Activated CD8-positive, alpha-beta memory T cell treated with anti-CD3 and anti-CD28 coated beads, Interleukin-2, amount 50 U/mL, for 1 hour (primary cell): ENCODE measurements around the gene GATD1.

Experiments
- DNase-seq: peaks from one replicate; pipeline ENCODE4 v3.0.0-alpha.2; 2020; ENCODE audit errors: extremely low read depth

GATD1 gene

DNA sequence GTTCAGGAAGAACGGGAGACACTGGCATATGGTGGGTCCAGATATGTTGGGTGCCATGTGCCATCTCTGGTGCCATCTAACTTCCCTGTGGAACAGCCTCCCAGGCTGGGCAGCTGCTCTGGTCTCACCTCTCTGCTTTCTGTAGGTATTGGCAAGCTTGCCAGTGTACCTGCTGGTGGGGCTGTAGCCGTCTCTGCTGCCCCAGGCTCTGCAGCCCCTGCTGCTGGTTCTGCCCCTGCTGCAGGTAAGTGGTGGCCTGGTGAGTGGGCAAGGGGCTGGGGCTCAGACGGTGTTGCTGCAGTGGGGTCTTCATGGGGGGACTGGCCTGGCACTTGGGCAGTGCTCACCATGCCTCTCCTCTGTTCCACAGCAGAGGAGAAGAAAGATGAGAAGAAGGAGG is 35.1 kb upstream of the GATD1 start:
- DNase-seq = no peak

DNA sequence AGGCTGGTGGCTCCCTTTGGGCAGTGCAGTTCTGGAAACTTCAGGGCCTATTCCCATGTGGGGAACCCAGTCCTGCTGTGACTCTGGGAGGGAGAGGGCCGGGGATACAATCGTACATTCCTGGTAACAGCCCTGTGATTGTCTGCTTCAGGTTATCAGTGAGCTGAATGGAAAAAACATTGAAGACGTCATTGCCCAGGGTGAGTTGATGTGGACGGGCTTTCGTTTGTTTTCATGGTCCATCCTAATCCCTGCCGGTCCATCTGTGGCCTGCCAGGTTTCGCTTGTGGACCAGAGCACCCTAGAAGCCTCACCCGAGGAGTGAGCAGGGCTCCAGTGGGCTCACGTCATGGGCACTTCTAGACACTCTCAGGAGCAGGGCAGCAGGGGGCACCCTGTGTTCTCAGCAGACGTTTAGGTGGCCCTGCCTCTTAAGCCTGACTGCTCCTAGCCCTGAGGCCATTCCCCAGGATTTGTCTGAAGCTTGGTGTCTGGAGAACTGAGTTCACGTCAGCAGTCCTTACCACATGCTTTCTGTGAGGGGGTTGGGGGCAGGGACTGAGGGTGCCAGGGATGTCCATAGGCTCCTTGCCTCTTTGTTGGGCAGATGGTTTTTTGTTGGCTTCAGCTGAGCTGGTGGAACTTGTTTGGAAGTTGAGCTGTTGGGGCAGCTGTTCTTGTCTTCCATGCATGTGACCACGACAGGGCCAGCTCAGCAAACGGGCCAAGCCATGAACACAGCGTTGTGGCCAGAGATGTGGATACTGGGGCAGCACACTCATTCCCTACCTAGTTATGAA is 34.4 kb upstream of the GATD1 start:
- DNase-seq = no peak

DNA sequence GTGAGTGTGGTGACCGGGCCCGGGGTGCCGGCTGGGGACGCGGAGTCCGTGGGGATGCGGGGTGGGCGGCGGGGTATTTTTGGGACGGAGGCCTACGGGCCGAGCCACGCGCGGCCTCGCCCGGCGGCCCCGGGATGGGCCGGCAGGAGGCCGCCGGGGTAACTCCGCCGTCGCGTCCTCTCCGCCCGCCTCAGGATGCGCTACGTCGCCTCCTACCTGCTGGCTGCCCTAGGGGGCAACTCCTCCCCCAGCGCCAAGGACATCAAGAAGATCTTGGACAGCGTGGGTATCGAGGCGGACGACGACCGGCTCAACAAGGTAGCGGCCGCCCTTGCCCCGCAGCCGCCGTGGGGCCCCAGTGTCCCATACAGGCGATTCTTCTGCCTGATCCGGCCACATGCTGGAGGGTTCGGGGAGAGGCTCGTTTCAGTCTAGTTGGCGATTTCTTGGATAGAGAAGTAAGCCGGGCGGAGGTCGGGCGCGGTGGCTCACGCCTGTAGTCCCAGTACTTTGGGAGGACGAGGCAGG is 32.8 kb upstream of the GATD1 start:
- no peak for DNase-seq

DNA sequence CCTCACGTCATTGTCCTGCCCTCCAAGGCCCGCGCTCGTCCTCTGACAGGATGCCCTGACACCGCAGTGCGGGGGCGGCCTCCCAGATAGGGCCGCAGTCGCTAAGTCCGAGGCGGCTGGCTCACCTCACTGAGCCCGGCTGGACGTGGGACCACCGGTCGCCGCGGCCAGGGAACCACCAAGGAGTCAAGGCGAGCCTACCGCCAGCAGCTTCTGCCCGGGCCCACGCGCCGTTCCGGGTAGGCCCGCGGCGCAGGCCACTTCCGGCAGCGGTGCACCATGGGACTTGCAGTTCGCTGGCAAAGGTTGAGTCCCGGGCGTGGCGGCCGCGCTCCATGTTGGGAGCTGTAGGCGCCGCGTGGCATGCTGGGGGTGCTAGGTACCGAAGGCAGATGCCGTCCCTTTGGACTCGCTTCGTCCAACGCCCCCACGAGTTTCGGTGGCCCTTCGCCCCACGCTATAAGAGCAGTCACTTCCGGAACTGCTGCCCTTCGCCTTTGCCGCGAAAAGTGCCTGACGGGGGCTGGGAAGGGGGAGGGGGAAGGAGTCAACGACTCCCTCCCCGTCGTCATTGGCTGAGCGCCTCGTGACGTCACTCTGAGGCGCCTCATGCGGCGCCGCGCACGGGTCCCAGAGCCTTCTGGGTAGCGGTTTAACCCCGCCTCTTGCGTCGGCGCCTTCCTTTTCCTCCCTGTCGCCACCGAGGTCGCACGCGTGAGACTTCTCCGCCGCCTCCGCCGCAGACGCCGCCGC is 32.2 kb upstream of the GATD1 start, which contains the start of gene RPLP2:
Gene RPLP2 (plus strand): TSS at position 681 of the 753 bp plus-strand sequence. CDS start 268 bp downstream, outside the sequence.
- peak; percentile 90 for DNase-seq

DNA sequence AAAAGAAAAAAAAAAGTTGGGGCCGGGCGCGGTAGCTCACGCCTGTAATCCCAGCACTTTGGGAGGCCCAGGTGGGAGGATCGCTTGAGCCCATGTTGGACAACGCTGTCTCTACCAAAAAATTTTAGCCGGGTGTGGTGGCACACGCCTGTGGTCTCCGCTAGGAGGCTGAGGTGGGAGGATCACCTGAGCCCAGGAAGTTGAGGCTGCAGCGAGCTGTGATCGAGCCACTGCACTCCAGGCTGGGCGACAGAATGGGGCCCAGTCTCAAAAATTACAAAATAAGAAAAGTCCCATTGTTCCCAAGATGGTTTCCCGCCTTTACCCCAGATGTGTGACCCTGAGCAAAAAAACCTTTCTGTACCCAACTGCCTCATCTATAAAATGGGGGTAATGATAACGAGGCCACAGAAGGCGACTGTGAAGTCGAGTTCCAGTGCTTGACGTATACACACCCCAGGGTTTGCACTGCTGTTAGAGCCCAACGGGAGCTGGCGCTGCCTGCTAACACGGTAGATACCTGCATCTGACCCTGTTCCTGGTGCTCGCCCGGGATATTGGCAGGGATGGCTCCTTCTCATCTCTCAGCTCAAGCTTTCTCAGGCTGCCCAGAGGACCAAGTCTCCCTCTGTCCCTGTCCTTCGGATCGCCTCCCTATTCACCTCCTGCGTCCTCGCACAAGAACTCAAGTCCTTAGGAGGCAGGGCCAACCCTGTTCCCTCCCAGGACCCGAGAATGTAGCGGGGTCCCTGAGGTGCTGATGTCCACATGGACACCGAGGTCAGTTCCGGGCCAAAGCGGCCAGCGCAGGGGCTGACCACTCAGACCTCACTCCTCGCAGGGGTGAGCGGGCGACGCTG is 31.4 kb upstream of the GATD1 start:
- DNase-seq = no peak

DNA sequence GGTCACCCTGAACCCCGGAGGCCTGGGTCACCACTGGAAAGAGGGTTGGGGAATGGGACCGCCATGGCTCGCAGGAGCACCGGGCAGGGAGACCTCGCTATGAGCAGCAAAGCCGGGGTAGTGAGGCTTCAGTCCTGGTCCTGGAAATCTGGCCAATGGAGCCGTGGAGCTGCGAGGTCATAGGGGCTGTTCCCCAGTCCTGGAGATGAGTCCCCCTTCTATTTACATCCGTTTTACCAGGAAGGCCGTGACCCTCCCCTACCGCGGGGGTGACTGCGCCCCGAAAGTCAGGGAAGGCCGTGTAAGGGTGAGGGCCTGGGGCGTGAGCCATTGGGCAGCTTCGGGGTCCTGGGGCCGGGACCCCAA is 27.3 kb upstream of the GATD1 start:
- no peak for DNase-seq

DNA sequence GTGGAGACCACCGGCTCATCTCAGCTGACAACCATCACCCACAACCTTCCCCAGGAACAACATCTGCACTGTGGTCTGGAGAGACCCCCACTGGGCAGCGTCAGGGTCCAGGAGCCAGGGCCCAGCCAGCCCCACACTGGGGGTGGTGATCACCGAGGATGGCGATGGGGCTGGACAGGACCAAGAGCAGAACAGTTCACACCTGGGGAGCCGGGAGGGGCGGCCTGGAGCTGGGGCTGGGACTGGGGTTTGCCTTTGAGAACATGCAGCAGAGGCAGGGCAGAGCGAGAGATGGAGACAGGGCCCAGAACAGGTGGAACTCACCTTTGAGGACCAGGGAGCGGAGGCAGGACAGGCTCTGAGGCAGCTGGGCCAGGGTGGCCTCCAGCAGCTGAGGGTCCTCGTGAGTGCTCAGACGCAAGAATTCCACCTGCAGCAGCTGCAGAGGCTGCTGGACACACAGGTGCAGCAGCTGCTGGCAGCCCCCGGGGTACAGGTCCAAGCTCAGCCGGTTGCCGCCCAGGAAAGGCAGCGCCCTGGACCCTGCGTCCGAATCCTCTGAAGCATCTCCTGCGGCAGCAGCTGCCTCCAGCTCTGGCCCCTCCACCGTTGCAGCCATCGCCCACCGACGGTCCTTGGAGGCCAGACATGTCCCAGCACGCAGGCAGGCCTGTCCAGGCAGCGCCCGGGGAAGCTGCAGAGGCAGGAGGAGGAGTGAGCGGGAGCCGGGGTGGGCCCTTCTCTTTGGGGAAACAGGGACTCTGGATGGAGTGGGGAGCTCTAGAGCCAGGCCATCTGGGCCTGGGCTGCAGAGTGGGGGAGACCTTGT is 26.7 kb upstream of the GATD1 start:
- no peak for DNase-seq

DNA sequence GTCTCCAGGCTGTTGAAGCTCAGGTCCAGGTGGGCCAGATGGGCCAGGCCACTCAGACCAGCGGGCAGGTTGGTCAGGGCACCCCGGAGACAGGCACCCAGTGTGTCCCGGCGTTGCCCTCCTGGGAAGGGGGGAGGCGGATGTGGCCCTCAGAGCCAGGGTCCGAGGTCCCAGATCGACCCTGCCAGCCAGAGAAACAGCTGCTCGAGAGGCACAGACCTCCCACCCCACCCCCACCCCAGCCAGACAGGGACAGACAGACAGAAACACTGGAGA is 26.1 kb upstream of the GATD1 start:
- DNase-seq = no peak

DNA sequence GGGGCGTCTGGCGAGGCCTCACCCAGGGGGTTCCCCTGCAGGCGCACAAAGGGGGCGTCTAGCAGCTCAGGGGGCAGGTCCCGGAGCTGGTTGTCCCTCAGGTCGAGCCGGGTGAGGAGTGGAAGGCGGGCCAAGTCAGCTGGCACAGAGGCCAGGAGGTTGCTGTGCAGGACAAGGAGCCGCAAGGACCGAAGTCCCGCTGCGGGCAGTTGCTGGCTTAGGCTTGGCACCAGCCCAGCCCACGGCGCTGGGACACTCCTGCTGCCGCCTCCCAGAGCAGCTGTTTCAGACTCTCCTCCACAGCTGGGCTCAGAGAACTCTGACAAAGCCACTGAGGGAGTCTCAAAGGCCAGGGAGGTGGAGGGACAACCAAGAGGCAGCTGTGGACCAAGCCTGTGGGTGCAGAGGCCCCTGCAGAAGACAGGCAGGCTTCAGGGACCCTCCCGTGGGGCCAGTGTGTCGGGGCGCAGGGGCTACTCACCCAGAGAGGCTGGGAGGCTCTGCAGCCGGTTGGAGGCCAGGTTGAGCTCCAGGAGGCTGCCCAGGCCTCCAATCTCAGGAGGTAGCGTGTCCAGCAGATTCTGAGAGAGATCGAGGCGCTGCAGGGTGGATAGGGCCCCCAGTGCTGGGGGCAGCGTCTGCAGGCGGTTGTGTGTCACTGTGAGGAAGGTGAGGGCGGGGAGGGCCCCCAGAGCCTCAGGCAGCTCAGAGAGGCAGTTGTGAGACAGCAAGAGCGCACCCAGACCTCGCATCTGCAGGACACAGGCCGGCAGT is 25.6 kb upstream of the GATD1 start:
- DNase-seq = no peak

DNA sequence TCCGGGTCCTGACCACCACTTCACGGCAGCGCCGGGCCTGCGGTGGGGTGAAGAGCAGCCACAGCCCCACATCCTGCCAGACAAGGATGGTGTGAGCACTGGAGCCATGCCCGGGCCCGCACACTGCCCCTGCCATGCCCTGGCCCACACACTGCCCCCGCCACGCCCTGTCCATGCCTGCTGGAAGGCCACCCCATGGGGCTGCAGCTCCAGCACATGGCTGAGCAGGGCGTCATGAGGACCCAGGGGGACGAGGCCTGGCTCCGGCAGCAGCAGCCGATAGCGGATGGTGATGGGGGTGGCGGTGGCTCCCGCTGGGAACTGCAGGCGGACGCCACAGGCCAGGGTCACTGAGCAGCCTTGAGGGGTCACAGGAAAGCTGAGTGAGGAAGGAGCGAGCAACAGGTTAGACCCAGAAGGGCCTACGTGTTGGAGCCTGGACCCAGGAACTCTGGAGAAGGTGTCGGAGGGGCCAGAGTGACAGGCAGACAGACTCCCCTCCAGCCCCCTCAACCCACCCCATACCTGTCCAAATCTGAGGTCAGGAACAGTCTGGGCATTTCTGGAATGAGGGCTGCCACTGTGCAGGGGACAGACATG is 24.8 kb upstream of the GATD1 start:
- DNase-seq = no peak

DNA sequence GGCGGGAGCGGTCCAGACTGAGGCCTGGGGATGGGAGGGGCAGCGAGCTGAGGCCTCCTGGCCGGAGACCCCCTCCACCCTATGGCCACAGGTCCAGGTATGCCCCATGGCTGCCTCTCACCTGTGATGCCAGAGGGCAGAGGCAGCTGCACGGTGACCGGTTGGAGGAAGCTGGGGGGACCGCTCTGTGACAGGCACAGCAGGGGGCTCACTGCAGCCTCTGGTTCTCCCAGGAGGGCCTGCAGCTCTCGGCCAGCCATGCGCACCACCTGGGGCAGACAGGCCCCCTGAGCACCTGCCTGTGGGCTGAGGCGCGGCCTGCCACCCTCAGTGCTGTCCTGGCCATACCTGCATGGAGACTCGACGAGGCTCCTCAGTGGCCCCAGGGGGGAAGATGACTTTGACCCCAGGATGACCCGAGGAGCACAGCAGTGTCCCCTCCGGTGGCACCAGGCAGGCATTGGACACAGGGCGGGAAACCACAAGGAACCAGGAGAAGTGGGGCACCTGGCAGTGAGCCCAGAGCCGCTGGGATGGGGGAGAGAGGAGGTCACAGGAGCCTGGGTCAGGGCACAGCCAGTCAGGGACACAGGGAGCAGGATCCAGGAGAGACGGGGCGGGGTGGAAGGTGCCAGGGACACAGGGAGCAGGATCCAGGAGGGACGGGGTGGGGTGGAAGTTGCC is 24.0 kb upstream of the GATD1 start:
- DNase-seq = no peak

DNA sequence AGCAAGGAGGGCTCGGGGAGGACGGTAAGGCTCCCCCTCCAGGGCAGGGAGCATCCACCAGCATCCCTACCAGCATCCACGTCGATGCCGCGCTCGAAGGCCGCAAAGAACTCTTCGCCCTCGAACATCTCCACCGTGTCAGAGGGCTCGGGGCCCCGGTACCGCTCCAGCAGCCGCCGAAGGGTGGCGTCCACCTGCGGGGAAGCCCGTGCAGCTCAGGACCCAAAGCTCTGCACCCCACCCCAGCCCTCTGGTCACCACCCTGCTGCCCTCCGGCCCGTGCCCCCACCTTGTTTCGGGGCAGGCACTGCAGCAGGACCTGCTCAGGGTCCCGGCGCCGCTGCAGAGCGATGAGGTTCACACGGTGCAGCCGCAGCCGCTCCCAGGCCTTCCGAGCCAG is 23.2 kb upstream of the GATD1 start:
- DNase-seq = no peak

DNA sequence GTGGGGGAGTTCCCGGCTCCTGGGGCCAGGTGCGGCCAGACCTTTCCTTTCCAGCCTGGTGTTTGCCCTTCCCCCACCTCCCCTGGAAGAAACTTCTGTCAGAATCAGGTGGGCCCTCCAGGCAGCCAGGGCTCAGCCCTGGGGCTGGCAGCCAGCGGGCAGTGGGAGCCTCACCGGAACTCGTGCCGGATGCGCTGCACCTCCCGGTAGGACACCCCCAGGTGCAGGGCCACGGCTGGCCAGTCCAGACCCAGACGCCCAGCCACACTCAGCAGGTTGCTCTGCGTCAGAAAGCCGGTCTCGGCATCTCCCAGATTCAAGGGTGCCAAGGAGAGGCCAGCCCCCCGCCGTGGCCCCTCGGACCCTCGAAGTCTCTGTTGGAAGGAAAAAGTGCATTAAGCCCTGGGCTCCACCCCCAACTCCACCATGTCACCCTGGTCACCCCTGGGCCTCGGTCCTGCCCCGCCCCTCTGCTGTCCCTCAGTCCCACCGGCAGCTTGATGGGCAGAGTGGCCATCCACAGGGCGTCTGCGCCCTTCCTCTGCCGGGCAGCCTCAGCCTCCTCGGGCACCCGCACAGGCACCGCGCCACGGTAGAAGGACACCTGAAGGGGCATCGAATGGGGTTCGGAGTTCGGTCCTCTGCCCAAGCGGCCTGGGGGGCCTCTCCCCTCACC is 22.5 kb upstream of the GATD1 start:
- DNase-seq = no peak

DNA sequence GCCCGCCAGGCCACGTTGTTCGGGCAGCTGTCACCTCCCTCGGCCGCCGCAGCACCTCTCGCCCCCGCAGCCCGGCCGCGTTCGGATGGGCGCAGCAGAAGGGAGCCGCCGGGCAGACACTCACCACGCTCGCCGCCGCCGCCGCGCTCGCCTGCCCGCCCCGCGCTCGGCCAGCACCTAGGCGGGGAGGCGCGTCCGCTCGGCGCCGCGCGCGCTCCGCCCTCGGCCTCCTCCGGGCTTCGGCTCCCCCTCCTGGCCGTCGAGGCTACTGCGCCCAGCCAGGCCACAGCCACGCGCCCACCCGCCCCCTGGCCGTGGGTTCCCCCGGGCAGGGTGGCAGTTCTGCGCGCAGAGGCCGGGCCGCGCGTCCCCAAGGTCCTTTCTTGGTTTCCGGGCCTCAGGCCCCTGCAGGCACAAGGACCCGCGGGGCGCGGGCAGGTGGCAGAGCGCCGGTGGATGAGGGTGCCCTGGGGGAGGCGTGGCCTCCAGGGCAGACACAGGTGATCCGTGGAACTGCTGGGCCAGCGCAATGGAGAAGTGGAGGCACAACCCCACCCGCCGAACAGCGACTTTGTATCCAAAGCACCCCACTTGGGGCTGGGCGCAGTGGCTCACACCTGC is 20.9 kb upstream of the GATD1 start, which contains the start of gene SLC25A22:
Gene SLC25A22 (minus strand): TSS at position 189 of the 621 bp plus-strand sequence. CDS start 3,275 bp downstream, outside the sequence.
- DNase-seq = no peak

DNA sequence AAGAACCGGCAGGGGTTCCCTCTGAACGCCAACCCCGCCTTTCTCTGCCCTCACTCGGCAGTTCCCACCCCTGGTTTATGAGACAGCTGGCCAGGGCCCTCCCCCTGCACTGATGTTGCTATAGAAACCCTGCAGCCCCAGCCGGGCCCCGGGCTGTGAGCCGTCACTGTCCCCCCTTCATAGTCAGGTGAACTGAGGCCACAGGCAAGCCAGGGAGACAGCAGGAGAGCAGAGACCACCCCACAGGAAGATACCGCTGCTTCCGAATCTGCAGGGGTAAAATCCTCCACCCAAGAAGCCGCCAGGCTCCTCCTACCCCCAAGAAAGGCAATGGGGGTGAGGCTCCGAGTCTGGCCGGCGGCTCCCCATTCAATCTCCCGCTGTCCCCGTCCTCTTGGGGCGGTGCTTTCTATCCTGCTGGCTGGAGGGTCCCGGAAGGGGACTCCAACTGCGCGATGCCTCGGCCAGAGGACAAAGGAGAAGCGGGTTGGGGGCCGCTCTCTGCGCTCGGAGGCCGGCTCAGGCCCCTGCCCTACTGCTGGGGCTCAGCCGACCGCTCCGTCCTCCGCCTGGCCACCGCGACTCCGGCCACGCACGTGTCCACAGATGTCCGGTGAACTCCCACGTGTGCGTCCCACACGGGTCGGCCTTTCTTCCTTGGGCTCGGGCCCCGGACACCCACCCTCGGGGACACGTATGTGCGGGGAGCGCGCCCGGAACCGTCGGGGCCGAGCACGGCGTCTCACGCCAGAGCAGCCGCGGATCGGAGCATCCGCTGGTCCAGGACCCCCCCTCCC is 20.2 kb upstream of the GATD1 start:
- peak; percentile 62 for DNase-seq

DNA sequence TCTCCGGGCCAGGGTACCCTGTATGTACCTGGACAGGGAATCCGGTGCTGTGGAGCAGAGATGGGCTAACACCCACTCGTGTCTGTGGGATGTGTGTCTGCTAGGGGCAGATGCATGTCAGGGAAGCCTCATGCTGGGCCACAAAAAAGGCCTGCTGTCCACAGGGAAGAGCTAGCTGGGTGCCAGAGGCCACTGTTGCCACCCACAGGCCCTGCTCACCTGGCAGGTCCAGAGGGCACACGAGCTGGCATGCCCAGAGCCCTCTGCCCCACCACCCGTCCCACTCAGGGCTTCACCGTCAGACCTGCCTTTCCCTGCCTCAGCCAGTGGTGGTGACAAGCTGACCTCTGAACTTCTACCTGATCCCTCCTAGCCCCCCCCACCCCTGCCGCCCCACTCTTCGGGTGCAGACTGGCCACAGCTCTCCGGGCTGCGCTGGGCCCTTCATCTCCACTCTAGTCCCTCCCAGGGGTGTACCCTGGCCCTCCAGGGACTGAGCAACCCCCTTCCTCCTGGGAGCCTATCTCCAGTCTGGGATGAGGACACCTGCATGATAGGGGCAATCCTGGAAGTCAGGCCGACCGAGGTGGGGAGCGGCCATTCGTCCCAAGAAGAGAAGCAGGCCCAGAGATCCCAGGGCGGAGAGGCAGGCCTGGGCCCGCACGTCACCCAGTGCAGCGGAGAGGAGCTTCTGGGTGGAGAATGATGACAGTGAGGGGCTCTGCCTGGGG is 19.4 kb upstream of the GATD1 start:
- no peak for DNase-seq
